AG09309 (cell line): ENCODE data around the gene KRT1.

ENCODE experiments used
- DNase-seq: peaks from one replicate; pipeline ENCODE4 v3.0.0-alpha.2; 2010; ENCODE audit warnings: low read depth
- H3K4me3 ChIP-seq: 2 replicates; pipeline ENCODE4 v1.5.1; 2011; ENCODE audit warnings: mild to moderate bottlenecking, low read depth, low read length, moderate library complexity; ENCODE audit not compliant: control insufficient read depth
- TF ChIP-seq, protein P1 (sequence below): IDR thresholded peaks from 2 replicates; pipeline ENCODE4 v1.5.1; 2011; ENCODE audit warnings: mild to moderate bottlenecking, low read depth, low read length, inconsistent platforms; ENCODE audit not compliant: insufficient read depth, control insufficient read depth; ENCODE audit errors: missing control alignments

KRT1 gene

GRCh38 chr12:52646613-52647012 lies 33.6 kb downstream of the KRT1 start:
- no peak overlapping the region for H3K4me3 ChIP-seq
- no peak for DNase-seq
- TF ChIP-seq, protein P1, sequence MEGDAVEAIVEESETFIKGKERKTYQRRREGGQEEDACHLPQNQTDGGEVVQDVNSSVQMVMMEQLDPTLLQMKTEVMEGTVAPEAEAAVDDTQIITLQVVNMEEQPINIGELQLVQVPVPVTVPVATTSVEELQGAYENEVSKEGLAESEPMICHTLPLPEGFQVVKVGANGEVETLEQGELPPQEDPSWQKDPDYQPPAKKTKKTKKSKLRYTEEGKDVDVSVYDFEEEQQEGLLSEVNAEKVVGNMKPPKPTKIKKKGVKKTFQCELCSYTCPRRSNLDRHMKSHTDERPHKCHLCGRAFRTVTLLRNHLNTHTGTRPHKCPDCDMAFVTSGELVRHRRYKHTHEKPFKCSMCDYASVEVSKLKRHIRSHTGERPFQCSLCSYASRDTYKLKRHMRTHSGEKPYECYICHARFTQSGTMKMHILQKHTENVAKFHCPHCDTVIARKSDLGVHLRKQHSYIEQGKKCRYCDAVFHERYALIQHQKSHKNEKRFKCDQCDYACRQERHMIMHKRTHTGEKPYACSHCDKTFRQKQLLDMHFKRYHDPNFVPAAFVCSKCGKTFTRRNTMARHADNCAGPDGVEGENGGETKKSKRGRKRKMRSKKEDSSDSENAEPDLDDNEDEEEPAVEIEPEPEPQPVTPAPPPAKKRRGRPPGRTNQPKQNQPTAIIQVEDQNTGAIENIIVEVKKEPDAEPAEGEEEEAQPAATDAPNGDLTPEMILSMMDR = no peak

DNA sequence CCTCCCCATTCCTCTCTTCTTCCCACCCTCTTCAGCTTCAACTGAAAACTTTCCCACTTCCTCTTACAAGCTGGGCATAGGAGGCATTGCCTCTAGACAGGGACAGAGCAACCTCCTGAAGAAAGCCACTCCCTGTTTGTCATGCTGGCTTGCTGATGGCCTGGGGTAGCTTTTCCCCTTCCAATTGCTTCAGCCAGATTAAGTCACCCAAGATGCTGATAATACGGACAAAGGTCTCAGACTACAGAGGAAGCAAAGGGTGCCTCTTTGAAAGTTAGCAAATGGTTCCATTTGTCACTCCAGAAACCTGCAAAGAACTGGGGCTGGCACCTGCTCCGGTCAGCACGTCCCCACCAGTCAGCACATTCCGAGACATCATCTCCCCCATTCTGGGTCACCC lies 34.2 kb downstream of the KRT1 start:
- no peak overlapping the region for H3K4me3 ChIP-seq
- TF ChIP-seq, protein P1 = no peak
- no peak for DNase-seq

DNA sequence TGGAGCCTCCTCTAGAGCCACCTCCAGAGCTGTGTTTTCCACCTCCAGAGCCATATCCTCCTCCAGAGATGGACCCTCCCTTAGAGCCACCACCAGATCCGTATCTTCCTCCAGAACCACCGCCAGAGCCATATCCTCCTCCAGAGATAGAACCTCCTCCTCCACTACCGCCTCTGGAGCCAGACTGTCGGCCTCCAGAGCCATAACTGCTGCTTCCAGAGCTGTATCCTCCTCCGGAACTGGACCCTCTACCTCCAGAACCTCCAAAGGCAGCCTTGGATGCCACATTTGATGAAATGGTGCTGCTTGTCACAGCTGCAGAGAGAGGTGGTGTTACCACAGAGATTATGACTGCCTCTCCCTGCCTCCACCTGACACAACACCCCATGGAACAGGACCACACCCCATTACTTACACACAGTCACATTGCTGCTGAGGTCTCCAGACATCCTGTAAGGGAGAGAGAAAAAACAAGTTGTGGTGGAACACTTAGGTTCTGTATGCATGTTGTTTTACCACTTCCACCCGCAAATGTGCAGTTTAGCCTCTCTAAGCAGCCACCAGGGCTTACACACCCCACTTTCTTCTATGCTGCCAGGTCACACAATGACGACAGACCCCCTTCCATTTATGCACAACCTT lies 35.0 kb downstream of the KRT1 start:
- TF ChIP-seq, protein P1 = no peak
- H3K4me3 ChIP-seq = no peak overlapping the region
- DNase-seq = no peak

- TF ChIP-seq, protein P1 = no peak
- no peak for DNase-seq
- no peak overlapping the region for H3K4me3 ChIP-seq
Observed at GRCh38 chr12:52644078-52644415, 36.2 kb downstream of the KRT1 start.

GRCh38 chr12:52643233-52644077 lies 36.8 kb downstream of the KRT1 start:
- DNase-seq = no peak
- TF ChIP-seq, protein P1 = no peak
- H3K4me3 ChIP-seq = no peak overlapping the region

- TF ChIP-seq, protein P1 = no peak
- H3K4me3 ChIP-seq = no peak overlapping the region
- DNase-seq = no peak
Observed at GRCh38 chr12:52641468-52641867, 38.7 kb downstream of the KRT1 start.
